NK-92 treated with Interleukin-12 subunit alpha and Interleukin-12 subunit beta, amount 100 ng/mL, for 24 hours (cell line): ENCODE measurements around the gene CCDC180.
"Not testable (repeated sequence)": the region's sequence is repeated elsewhere in the genome, so short reads cannot be mapped to it uniquely, and the experiment has no call there.

ENCODE experiments used
- DNase-seq: peaks from one replicate; lab custom pipeline; 2025; lab: John Stamatoyannopoulos, UW

The CCDC180 gene

DNA sequence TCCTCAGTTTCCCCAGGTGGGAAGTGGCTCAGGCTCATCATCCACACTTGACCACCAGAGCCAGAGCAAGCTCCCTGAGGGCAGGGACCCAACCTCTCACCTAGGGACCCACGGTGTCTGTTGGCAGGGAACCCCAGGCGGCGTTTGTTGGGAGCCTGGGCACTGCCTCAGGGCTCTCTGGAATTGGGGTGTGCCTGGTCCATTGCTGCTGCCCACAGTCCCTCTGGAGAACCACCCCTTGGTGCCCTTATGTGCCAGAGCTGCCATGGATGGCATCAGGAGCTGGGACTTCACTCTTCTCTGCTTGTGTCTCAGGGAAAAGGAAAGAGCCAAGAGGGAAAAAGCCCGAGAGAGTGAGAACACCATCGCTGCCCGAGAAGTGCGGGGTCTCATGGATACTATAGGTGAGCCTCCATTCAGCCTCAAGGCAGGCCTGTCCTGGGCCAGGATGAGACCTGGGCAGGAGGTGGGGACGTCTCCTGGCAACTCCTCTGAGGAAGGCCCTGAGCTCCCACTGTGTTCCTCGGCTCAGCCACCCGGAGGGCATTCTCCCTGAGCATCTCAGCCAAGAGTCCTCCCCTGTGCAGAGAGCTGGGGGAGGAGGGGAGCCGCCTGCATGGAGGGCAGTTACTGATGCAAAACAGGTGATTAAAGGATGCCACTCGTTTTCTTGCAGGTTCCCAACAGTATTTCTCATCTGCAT, 4.5 kb downstream of the CCDC180 start:
- no peak for DNase-seq

DNA sequence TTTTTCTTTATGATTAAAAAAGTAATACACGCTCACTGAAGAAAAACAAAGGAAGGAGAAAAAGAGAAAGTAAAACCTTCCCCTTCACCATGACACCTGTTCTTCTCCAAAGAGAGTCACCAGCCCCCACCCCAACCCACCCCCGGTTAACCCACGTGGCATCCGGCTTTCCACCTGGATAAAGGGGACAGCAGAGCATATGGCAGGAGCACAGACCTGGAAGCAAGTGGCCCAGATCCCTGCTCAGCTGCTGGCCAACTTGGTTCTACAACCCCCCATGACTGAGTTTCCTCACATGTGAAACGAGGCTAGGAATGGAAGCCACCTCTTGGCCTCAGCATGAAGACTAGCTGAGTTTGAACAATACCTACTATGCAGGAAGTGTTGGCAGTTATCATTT, 5.1 kb downstream of the CCDC180 start:
- DNase-seq: no peak

DNA sequence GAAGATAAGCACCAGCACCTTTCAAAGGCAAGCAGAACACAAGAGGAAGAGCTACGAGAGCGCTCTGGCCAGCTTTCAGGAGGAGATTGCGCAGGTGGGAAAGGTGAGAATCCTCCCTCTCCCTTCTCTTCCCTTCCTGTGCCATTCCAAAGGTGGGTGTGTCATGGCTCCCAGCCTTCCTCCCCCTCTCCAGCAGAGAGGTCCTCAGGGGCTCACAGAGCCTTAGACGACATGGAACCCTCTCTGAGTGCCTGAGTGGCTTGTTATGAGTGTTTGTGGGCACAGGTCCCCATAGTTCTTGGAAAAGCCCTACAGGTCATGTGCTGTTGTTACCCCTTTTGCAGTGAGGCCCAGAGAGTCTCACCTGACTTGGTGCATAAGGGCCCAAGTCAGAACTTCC, 5.8 kb downstream of the CCDC180 start:
- no peak for DNase-seq

DNA sequence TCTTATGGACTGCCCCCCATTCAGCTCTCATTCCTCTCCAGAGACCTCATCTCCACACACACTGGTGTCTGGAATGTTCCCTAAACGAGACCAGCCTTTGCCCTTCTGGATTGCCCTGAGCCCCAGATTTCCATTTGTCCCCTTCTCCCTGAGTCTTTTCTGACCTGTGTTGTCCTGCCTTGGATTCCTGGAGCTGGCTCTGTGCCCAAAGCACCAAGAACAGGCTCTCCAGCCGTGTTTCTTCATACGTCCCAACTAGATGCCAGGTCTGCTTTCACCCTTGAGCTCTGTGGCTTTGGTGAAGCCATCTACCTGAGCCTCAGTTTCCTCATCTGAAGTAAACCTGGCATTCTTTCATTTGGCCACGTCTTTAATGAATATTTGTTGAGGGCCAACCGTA, 6.3 kb downstream of the CCDC180 start:
- no peak for DNase-seq

DNA sequence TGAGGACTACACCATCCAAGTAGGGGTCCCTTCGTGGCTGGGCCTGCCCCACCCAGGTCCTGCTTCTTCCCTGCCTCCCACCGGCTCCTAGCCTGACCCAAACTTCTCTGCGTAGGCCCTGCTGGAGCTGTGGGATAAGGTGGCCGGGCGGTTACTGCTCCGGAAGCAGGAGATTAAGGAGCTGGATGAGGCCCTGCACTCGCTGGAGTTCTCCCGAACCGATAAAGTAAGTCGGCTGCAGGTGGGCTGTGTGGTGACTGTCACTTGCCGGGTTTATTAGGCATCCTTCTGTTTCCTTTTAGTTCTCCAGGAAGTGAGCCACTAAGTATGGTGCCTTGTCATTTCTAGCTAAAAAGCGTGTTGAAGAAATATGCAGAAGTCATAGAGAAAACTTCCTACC, 7.0 kb downstream of the CCDC180 start:
- no peak for DNase-seq

DNA sequence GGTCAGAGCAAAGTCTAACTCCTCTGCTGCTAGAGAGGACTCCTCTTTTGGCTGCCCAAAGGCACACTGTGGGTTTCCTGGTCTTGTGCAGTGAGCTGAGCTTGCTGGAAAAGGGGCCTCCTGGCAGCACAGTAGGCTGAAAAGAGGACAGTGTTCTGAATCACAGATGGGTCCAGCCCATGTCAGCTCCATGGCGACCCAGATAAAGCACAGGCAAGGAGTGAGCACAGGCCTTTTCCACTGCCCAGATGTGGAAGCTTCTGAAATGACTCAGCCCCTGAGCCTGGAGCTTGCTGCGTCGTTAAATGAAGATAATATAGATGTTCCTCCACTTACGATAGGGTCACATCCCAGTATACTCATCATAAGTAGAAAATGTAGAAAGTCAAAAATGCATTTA, 8.1 kb downstream of the CCDC180 start:
- no peak for DNase-seq

DNA sequence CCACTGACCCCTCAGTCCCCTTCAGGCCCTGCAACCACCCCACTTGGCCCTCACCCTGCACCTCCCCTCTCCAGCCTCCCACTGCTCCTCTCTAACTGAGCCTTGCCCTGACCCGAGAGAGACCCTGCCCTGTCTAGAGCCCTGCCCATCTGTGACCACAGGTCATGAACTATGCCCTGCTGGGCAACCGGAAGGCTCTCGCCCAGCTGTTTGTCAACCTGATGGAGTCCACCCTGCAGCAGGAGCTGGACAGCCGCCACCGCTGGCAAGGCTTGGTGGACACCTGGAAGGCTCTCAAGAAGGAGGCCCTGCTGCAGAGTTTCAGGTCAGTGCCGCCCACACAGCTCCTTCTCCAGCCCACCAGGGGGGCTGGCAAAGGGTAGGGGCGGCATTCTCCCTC, 9.4 kb downstream of the CCDC180 start:
- DNase-seq: no peak

DNA sequence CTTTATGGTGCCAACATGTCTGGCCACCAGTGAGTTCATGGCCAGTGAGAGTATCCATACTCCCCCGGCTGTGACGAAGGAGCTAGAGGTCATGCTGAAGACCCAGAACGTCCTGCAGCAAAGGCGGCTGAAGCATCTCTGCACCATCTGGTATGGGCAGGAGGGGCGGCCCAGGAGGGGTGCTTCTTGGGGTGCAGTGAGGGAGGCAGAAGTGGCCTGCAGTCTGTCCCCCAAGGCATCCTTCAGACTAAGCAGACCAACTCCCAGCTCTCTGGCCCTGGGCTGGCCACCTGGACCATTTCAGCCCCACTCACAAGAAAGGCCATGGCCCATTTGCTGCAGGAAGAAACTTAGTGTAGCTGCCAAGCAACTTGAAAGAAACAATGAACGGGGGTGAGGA, 11.0 kb downstream of the CCDC180 start:
- no peak for DNase-seq

DNA sequence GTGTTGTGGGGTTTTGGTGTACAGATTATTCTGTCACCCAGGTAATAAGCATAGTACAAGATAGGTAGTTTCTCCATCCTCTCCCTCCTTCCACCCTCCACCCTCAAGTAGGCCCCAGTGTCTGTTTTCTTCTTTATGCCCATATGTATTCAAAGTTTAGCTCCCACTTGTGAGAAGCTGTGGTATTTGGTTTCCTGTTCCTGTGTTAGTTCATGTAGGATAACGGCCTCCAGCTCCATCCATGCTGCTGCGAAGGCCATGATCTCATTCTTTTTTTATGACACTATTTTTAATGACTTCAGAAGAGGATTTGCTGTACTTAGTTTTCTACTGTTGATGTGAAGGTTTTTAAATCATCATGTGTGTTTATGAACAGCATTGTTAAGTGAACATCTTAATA, 11.9 kb downstream of the CCDC180 start:
- DNase-seq: no peak

DNA sequence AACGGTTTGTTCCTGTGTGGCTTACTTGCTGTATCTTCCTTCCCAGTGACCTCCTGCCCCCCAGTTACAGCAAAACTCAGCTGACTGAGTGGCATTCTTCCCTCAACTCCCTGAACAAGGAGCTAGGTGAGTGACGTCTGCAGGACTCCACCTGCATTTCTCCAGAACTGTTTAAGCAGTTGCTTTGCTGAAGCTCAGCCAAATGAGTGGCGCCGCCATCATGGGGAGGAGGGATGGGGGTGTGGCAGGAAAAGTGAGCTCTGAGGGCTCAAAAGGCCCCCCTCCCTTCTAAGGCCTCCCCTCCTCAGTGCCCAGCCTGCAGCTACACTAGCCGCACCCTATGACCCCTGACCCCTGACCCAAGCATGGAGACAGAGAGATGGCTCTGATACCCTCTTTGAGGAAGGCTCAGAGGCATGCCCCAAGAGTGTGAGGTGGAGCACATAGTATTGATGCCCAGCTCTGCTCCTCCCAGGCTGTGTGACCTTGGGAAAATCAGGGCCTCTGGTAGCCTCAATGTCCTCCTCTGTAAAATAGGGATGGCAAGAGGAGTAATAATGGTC, 12.7 kb downstream of the CCDC180 start:
- no peak for DNase-seq

DNA sequence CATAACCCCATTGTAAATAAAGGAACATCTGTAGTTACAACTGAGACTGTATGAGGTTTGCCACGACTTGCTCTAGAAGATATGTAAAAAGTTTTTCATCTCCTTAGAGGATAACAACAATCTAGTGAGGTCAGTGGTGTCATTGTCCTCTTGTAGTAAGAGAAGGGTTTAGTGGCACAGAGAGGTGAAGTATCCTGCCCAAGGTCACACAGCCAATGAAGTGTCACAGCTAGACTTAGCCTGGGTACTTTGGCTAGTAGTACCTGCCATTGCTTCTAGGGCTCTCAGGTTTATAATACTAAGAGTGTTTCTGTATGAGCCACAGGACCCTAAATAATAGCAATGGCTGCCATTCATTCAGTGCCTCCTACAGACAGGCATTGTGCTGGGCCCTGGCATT, 13.8 kb downstream of the CCDC180 start:
- no peak for DNase-seq

DNA sequence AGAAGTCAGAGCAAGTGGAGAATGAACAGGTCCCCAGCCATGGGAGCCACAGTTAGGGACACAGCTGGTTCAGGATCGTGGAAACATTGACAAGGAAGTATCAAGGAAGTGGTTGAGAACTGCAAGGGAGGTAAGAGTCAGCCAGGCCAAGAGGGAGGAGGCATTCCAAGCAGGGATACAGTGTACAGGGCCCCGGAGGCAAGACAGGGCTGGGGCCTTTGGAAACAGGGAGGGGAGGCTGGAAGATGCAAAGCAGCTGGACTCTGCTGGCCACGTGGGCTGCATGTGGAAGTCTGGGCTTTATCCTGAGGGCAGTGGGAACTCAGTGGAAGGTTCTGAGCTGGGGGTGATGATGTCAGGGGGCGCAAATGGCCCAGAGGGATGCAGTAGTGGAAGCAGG, 14.2 kb downstream of the CCDC180 start:
- DNase-seq: no peak

DNA sequence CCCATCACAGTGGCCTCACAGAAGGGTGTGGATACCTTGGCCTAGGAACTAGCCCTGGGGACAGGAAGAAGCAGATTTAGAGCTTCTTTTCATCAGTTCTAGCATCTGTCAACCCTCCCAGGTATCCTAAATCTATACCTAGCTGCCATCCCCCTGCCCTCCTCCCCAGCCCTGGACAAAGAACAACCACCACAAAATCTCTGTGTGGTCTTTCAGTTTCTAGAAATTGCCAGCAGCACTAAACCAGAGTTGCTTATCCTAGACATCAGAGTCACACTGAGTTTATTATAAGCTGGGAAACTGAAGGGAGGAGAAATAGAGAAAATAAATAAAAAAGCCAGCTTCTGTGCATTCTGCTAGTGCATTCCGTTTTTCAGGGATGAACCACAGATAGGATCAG, 14.6 kb downstream of the CCDC180 start:
- no peak for DNase-seq

DNA sequence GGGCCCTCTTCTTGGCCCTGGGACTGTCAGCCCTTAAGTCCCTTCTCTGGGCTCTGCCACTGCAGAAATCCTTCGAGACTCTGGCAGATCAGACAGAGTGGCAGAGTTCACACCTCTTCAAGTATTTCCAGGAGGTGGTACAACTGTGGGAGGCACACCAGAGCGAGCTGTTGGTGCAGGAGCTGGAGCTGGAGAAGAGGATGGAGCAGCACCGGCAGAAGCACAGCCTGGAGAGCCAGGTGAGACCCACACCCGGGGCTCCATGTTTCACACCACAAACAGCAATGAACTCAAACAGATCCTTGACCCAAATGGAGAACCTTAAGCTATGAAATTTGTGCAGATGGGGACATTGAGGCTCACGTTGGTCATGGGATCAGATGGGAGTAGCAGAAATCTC, 17.5 kb downstream of the CCDC180 start:
- DNase-seq: no peak

DNA sequence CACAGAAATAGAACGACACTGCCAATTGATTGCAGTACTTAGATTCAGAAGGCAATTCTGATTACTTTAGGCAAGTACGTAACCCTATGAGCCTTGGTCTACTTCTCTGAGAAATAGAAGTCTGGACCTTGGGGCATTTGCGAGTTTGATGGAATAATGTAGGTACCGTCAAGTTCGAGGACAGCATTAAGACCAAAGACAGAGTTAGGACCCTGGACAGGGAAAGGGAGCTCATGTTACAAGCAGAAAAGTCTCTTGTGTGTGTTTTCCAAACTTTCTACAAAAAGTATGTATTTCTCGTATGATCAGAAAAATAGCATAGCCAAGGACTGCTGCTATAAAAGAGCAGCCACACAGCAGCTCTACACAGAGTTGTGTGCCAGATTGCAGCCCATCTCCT, 20.1 kb downstream of the CCDC180 start:
- no peak for DNase-seq

DNA sequence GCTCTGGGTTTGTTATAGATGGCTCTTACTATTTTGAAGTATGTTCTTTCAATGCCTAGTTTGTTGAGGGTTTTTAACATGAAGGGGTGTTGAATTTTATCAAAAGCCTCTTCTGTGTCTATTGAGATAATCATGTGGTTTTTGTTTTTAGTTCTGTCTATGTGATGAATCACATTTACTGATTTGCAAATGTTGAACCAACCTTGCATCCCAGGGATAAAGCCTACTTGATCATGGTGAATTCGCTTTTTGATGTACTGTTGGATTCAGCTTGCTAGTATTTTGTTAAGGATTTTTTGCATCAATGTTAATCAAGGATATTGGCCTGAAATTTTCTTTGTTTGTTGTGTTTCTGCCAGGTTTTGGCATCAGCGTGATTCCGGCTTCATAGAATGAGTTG, 25.5 kb downstream of the CCDC180 start:
- no peak for DNase-seq

DNA sequence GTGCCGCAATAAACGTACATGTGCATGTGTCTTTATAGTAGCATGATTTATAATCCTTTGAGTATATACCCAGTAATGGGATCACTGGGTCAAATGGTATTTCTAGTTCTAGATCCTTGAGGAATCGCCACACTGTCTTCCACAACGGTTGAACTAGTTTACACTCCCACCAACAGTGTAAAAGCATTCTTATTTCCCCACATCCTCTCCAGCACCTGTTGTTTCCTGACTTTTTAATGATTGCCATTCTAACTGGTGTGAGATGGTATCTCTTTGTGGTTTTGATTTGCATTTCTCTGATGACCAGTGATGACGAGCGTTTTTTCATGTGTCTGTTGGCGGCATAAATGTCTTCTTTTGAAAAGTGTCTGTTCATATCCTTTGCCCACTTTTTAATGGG, 28.2 kb downstream of the CCDC180 start:
- not testable (repeated sequence) for DNase-seq

DNA sequence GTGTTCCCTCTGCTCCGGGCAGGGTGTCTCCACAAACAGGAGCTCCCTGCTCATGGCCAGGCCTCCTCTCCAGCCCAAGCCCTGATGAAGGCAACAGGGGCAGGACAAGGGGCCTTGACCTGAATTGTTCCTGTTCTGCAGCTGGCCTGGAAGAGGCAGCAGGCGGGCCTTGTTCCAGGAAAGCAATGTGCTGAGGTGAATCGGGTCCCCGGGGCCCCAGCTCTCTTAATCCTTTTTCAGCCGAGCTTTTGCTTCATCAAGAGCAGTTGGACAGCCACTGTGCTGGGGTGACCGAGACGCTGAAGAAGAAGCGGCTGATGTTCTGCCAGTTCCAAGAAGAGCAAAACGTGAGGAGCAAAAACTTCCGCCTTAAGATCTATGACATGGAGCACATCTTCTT, 41.4 kb downstream of the CCDC180 start:
- DNase-seq: no peak

DNA sequence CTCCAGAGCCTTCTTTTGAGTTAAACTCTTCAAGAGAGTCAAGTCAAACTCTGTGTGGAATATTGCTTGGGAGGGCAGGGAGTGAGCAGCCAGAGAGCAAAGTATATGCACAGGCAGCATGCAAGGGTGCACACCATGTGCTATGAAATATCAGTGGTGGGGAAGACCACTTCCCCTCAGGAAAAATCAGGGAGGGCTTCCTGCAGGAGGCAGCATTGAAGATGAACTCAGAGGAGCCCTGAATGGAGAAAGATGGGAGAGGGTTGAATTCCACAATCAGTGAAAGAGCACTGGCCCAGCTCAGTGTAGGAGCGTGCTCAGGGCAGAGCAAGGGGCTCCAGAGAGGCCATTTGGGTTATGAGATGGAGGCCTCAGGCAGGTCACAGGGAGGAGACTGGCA, 41.9 kb downstream of the CCDC180 start:
- DNase-seq: no peak

DNA sequence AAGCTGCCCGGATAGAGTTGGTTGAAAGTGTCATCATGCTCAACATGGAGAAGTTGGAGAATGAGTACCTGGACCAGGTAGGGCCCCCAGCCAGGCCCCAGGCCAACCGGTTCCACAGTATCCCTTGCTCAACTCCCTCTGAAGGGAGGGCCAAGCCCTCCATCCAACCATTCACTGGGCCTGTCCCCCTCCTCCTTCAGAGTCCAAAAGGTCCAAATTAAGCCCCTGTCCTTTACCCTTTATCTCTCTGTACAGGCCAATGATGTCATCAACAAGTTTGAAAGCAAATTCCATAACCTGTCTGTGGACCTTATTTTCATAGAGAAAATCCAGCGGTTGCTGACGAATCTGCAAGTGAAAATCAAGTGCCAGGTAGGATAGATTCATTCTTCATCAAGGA, 47.2 kb downstream of the CCDC180 start:
- DNase-seq: no peak

DNA sequence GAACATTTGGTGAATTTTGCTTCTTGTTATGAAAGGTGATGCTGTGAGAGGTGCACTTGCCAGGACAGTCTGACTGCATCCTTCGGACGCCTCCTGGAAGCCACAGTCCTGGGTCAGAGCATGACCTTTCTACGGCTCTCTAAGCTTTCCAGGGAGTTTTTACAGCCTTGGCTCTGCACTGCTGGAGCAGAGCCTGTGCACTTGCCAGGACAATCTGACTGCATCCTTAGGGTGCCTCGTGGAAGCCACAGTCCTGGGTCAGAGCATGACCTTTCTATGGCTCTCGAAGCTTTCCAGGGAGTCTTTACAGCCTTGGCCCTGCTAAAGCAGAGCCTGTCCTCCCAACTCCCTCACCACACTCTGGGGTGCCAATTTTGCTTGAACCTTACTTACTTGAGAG, 49.6 kb downstream of the CCDC180 start:
- no peak for DNase-seq
